ENCODE measurements around the gene PIK3C3. TPM values are rescaled to one million over a fixed set of nuclear protein-coding genes. Genes with fewer than 3 reads are reported as not detected.

Gene PIK3C3
- total and polyA plus RNA-seq, 9 donors, result 24.4 to 60.3 (median 47.7) TPM

DNA sequence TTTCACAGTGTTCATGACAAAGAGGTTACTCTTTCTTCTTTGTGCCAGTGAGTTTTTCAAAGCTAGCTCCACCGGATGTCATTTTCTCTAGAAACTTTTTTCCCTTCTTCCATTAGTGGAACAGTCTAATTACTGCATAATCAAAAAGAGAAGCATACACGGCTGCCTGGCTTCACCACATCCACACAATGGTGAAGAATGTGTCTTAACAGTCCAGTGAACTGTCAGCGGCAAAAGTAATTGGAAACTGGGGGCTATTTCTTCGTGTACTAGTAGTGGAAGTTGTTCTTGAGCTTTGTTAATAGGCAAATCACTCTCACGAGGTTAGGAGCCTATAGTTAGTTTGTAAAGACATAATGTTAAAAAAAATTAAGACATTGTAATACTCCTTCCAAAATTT, 32.9 kb upstream of the PIK3C3 start:
- DNase-seq, result no peak
- no peak for TF ChIP-seq CTCF (IDR thresholded peaks at IDR 0.05)
- no peak for TF ChIP-seq EP300 (IDR thresholded peaks at IDR 0.05)
- no peak for TF ChIP-seq POLR2A (IDR thresholded peaks at IDR 0.05)
- Histone ChIP-seq H3K36me3 (no peaks in the 10 kb centered on the region), H3K4me3 (no peak overlapping the region), H3K4me1 (ENCODE audit: insufficient read depth) (no peaks in the 10 kb centered on the region), H3K27me3 (no peaks in the 10 kb centered on the region), H3K9me3 (no peaks in the 10 kb centered on the region), H3K27ac (no peak overlapping the region)
- intact Hi-C loops (cut with DNase I), result no loop called here
- WGBS, 3 donors, result 65 to 70% (median 66%) methylated on average over 5 of the region's 5 CpGs

- no peak for TF ChIP-seq EP300 (IDR thresholded peaks at IDR 0.05)
- no peak for TF ChIP-seq POLR2A (IDR thresholded peaks at IDR 0.05)
- no peak for TF ChIP-seq CTCF (IDR thresholded peaks at IDR 0.05)
- Histone ChIP-seq H3K9me3 (no peaks in the 10 kb centered on the region), H3K27me3 (no peaks in the 10 kb centered on the region), H3K27ac (no peak overlapping the region), H3K36me3 (no peaks in the 10 kb centered on the region), H3K4me1 (ENCODE audit: insufficient read depth) (no peaks in the 10 kb centered on the region), H3K4me3 (no peak overlapping the region)
- intact Hi-C loops (cut with DNase I), result no loop called here
- 43 to 55% (median 49%) methylated on average over 1 of the region's 1 CpG for WGBS, 3 donors
- DNase-seq, result no peak
Measured at GRCh38 chr18:41922841-41923240, 32.2 kb upstream of the PIK3C3 start.

DNA sequence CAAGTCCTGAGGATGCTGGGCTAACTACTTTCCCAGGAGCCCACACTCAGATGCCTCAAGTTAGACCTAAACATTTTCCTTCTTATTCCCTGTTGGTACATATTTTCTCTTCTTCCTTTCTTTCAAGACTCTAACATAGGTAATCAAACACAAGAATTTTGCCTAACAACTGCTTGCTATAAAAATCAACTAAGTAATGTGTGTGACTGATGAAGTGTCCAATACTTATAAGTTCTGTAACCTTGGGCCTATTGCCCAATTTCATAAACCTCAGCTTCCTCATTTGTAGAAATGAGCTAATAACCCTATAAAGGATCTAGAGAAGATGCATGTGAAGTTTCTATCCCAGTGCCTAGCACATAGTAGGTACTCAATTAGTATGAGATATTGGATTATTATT, 31.6 kb upstream of the PIK3C3 start:
- Histone ChIP-seq H3K9me3 (no peaks in the 10 kb centered on the region), H3K4me1 (ENCODE audit: insufficient read depth) (no peaks in the 10 kb centered on the region), H3K27ac (no peak overlapping the region), H3K36me3 (no peaks in the 10 kb centered on the region), H3K27me3 (no peaks in the 10 kb centered on the region), H3K4me3 (no peak overlapping the region)
- TF ChIP-seq EP300 (IDR thresholded peaks at IDR 0.05), result no peak
- no peak for TF ChIP-seq POLR2A (IDR thresholded peaks at IDR 0.05)
- no peak for TF ChIP-seq CTCF (IDR thresholded peaks at IDR 0.05)
- DNase-seq, result no peak
- intact Hi-C loops (cut with DNase I), result no loop called here

DNA sequence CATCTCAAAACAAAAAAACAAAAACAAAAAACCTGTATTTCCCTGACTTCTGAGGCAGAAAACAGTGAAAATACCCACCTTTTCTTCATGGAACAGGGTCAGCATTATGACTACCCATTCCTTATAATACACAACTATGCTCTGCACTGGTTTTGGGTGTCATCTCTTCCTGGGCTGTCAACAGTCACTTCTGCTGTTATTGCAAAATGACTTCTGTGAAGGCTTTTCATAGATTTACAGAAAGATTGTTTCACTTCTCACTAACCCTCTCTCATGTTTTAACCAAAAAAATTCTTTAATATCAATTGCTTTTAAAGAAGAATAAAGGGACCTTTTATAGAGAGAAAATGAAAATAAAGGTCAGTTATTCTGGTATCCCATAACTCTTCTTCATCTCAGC, 26.5 kb upstream of the PIK3C3 start:
- no peak for DNase-seq
- no peak overlapping the region for H3K4me3 ChIP-seq
- no peaks in the 10 kb centered on the region for H3K4me1 ChIP-seq (ENCODE audit: insufficient read depth)
- intact Hi-C loops (cut with DNase I), result no loop called here
- H3K27ac ChIP-seq, result no peak overlapping the region
- no peak for TF ChIP-seq POLR2A (IDR thresholded peaks at IDR 0.05)
- no peak for TF ChIP-seq EP300 (IDR thresholded peaks at IDR 0.05)
- TF ChIP-seq CTCF (IDR thresholded peaks at IDR 0.05), result no peak
- H3K27me3 ChIP-seq, result no peaks in the 10 kb centered on the region
- no peaks in the 10 kb centered on the region for H3K9me3 ChIP-seq
- H3K36me3 ChIP-seq, result no peaks in the 10 kb centered on the region

- Histone ChIP-seq H3K27me3 (no peaks in the 10 kb centered on the region), H3K27ac (no peak overlapping the region), H3K4me3 (no peak overlapping the region), H3K4me1 (ENCODE audit: insufficient read depth) (no peaks in the 10 kb centered on the region), H3K36me3 (no peaks in the 10 kb centered on the region), H3K9me3 (no peaks in the 10 kb centered on the region)
- no peak for DNase-seq
- intact Hi-C loops (cut with DNase I), result no loop called here
- TF ChIP-seq CTCF (IDR thresholded peaks at IDR 0.05) (no peak), POLR2A (IDR thresholded peaks at IDR 0.05) (no peak), EP300 (IDR thresholded peaks at IDR 0.05) (no peak)
Measured at GRCh38 chr18:41932899-41933298, 22.1 kb upstream of the PIK3C3 start.

All from ovary (tissue), 9 donors.